H9 (cell line): ENCODE measurements around the gene SLC47A2. TPM values are rescaled to one million over a fixed set of nuclear protein-coding genes. Genes with fewer than 3 reads are reported as not detected.

ENCODE experiments used
- DNase-seq: peaks from one replicate; pipeline ENCODE4 v3.0.0-alpha.2; 2017
- H2AFZ ChIP-seq: one replicate; pipeline ENCODE4 v1.6.1; 2013; ENCODE audit warnings: mild to moderate bottlenecking, low read length, control low read depth, moderate library complexity
- H2AK5ac ChIP-seq: 2 replicates; pipeline ENCODE4 v1.6.1; 2013; ENCODE audit warnings: low read length, control low read depth, mixed read lengths; ENCODE audit not compliant: insufficient read length
- H2BK120ac ChIP-seq: one replicate; pipeline ENCODE4 v1.6.1; 2013; ENCODE audit warnings: low read depth, mild to moderate bottlenecking, low read length, control low read depth, inconsistent platforms; ENCODE audit not compliant: poor library complexity, severe bottlenecking
- H2BK12ac ChIP-seq: 2 replicates; pipeline ENCODE4 v1.6.1; 2013; ENCODE audit warnings: low read length, control low read depth, mixed read lengths, low read depth; ENCODE audit not compliant: insufficient read length
- H2BK15ac ChIP-seq: 2 replicates; pipeline ENCODE4 v1.6.1; 2013; ENCODE audit warnings: low read depth, low read length, control low read depth
- H2BK20ac ChIP-seq: one replicate; pipeline ENCODE4 v1.6.1; 2013; ENCODE audit warnings: low read depth, mild to moderate bottlenecking, low read length, control low read depth, inconsistent platforms; ENCODE audit not compliant: poor library complexity, severe bottlenecking
- H2BK5ac ChIP-seq: 2 replicates; pipeline ENCODE4 v1.6.1; 2013; ENCODE audit warnings: low read length, control low read depth, mixed read lengths; ENCODE audit not compliant: insufficient read length
- H3K14ac ChIP-seq: 2 replicates; pipeline ENCODE4 v1.6.1; 2013; ENCODE audit warnings: low read length, control low read depth; ENCODE audit not compliant: insufficient read depth
- H3K18ac ChIP-seq: 2 replicates; pipeline ENCODE4 v1.6.1; 2013; ENCODE audit warnings: low read depth, mild to moderate bottlenecking, mixed read lengths, low read length, control low read depth; ENCODE audit not compliant: insufficient read length
- H3K23ac ChIP-seq: 2 replicates; pipeline ENCODE4 v1.6.1; 2013; ENCODE audit warnings: low read length, control low read depth, mixed read lengths, low read depth; ENCODE audit not compliant: insufficient read length
- H3K23me2 ChIP-seq: 2 replicates; pipeline ENCODE4 v1.6.1; 2013; ENCODE audit warnings: low read depth, mild to moderate bottlenecking, mixed read lengths, low read length, control low read depth; ENCODE audit not compliant: insufficient read length, poor library complexity, severe bottlenecking
- H3K27ac ChIP-seq: 2 replicates; pipeline ENCODE4 v1.5.1; 2013; ENCODE audit warnings: low read length, control low read depth, mixed read lengths, low read depth; ENCODE audit not compliant: insufficient read length
- H3K27me3 ChIP-seq: 2 replicates; pipeline ENCODE4 v1.6.1; 2013; ENCODE audit warnings: low read length, control low read depth, inconsistent platforms; ENCODE audit not compliant: insufficient read depth
- H3K4ac ChIP-seq: 2 replicates; pipeline ENCODE4 v1.6.1; 2013; ENCODE audit warnings: low read depth, mild to moderate bottlenecking, control low read depth, inconsistent platforms, low read length, moderate library complexity
- H3K4me1 ChIP-seq: 2 replicates; pipeline ENCODE4 v1.6.1; 2013; ENCODE audit warnings: low read length, control low read depth, inconsistent platforms; ENCODE audit not compliant: insufficient read depth
- H3K4me2 ChIP-seq: 2 replicates; pipeline ENCODE4 v1.6.1; 2013; ENCODE audit warnings: low read length, control low read depth, mixed read lengths; ENCODE audit not compliant: insufficient read length, insufficient read depth
- H3K56ac ChIP-seq: 2 replicates; pipeline ENCODE4 v1.6.1; 2013; ENCODE audit warnings: low read depth, mild to moderate bottlenecking, mixed read lengths, low read length, control low read depth; ENCODE audit not compliant: insufficient read length
- H3K79me1 ChIP-seq: 2 replicates; pipeline ENCODE4 v1.6.1; 2013; ENCODE audit warnings: low read depth, mild to moderate bottlenecking, moderate library complexity, low read length, control low read depth, inconsistent platforms; ENCODE audit not compliant: insufficient read depth, poor library complexity, severe bottlenecking
- H3K79me2 ChIP-seq: 2 replicates; pipeline ENCODE4 v1.6.1; 2013; ENCODE audit warnings: low read length, control low read depth, inconsistent platforms; ENCODE audit not compliant: insufficient read depth
- H3K9ac ChIP-seq: 2 replicates; pipeline ENCODE4 v1.6.1; 2013; ENCODE audit warnings: low read length, control low read depth, mixed read lengths; ENCODE audit not compliant: insufficient read length; ENCODE audit errors: extremely low read depth
- H3K9me3 ChIP-seq: one replicate; pipeline ENCODE4 v1.6.1; 2013; ENCODE audit warnings: low read depth, low read length, inconsistent platforms; ENCODE audit not compliant: control insufficient read depth
- H3T11ph ChIP-seq: one replicate; pipeline ENCODE4 v1.6.1; 2013; ENCODE audit warnings: mild to moderate bottlenecking, low read length, control low read depth, inconsistent platforms
- H4K20me1 ChIP-seq: one replicate; pipeline ENCODE4 v1.6.1; 2013; ENCODE audit not compliant: control insufficient read depth, insufficient read length, insufficient read depth
- H4K5ac ChIP-seq: 2 replicates; pipeline ENCODE4 v1.6.1; 2013; ENCODE audit warnings: low read depth, mild to moderate bottlenecking, mixed read lengths, low read length, control low read depth; ENCODE audit not compliant: insufficient read length
- H4K8ac ChIP-seq: replicated peaks from 2 replicates; pipeline ENCODE4 v1.6.1; 2013; ENCODE audit warnings: low read length, control low read depth, mixed read lengths, low read depth; ENCODE audit not compliant: insufficient read length
- H4K91ac ChIP-seq: 2 replicates; pipeline ENCODE4 v1.6.1; 2013; ENCODE audit warnings: low read depth, mild to moderate bottlenecking, moderate library complexity, mixed read lengths, low read length, control low read depth; ENCODE audit not compliant: insufficient read length
- H3K27ac Mint-ChIP-seq, 3 experiments: 2 replicates in 2 of 3; 3 replicates in 1 of 3; pipeline ENCODE4 v1.8.0; 2020 to 2021; ENCODE audit warnings: mixed read lengths in 3 of 3, mild to moderate bottlenecking in 1 of 3, moderate library complexity in 1 of 3
- H3K27me3 Mint-ChIP-seq: 2 replicates; pipeline ENCODE4 v1.8.0; 2021; ENCODE audit warnings: low read depth, mild to moderate bottlenecking, moderate library complexity, mixed read lengths
- H3K36me3 Mint-ChIP-seq, 3 experiments: 2 replicates in 2 of 3; 3 replicates in 1 of 3; pipeline ENCODE4 v1.8.0; 2020 to 2021; ENCODE audit warnings: low read depth in 3 of 3, mixed read lengths in 3 of 3; ENCODE audit not compliant: insufficient read depth in 1 of 3
- H3K4me1 Mint-ChIP-seq, 2 experiments: 2 replicates each; pipeline ENCODE4 v1.8.0; 2020; ENCODE audit warnings: mixed read lengths in 2 of 2
- H3K4me3 Mint-ChIP-seq, 2 experiments: 2 replicates in 1 of 2; 3 replicates in 1 of 2; pipeline ENCODE4 v1.8.0; 2020 to 2021; ENCODE audit warnings: mild to moderate bottlenecking in 2 of 2, mixed read lengths in 2 of 2, moderate library complexity in 1 of 2
- H3K9me3 Mint-ChIP-seq, 2 experiments: 2 replicates in 1 of 2; 3 replicates in 1 of 2; pipeline ENCODE4 v1.8.0; 2020; ENCODE audit warnings: mild to moderate bottlenecking in 2 of 2, mixed read lengths in 2 of 2, moderate library complexity in 1 of 2
- CTCF ChIP-seq: fragments of 200-600 bp; sonication (generic); conservative IDR thresholded peaks from 3 replicates; pipeline ENCODE4 v1.8.0; 2021; ENCODE audit warnings: antibody characterized with exemption, mild to moderate bottlenecking
- WGBS: extraction: QIAGEN DNeasy Blood & Tissue Kit; methylation state at CpG from one replicate; pipeline ENCODE4 v1.1.7; 2013; ENCODE audit warnings: missing lambda C conversion rate, low lambda C conversion rate, mixed read lengths; ENCODE audit not compliant: insufficient read length; ENCODE audit errors: extremely low coverage; 5-methylcytosine and 5-hydroxymethylcytosine counted together
- total RNA-seq: library from RNA; stranded (reverse); gene quantifications from 2 replicates; pipeline ENCODE4 v1.2.1, GENCODE V29; 2021

Gene SLC47A2
- total RNA-seq, 1 experiment from 2014 or later: not detected

DNA sequence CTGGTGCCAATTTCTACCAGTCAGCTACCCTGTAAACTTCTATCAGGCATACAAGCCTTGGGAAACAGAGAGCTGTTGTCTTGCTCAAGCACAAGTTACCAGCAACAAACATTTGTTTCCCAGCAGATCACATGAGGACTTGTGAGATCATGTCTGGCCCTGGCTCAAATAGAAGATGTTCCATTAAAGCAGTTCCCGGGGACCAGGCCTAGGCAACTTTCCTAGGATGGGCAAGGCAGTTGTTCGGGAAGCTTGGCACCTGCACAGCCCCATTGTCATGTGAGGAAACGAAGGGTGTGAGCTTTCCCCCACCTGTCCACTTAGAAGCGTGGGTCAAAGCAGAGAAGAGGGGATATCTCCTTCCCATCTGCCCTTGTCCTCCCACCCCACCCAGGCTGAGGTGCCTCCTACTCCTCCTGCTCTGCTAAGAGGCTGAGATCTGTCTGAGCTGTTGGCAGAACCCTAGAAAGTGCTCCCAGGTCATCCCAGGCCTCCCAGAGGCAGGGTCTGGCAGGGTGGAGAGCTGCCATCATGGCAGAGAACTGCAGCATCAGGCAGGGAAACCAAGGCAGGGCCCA, 11.2 kb upstream of the SLC47A2 start:
- Histone ChIP-seq H3K56ac (no peak overlapping the region), H3K27ac (no peak overlapping the region), H3K9me3 (no peaks in the 10 kb centered on the region), H2BK12ac (no peak overlapping the region), H2AFZ (no peak overlapping the region), H3K79me1 (no peaks in the 10 kb centered on the region), H4K91ac (no peak overlapping the region), H3K79me2 (no peaks in the 10 kb centered on the region), H3T11ph (no peak overlapping the region), H3K23me2 (no peaks in the 10 kb centered on the region), H4K20me1 (no peaks in the 10 kb centered on the region), H2BK20ac (no peak overlapping the region), H4K8ac (no peak overlapping the region), H3K27me3 (no peaks in the 10 kb centered on the region), H3K9ac (no peak overlapping the region), H2AK5ac (no peak overlapping the region), H3K4ac (no peak overlapping the region), H3K4me2 (no peak overlapping the region), H4K5ac (no peak overlapping the region), H3K18ac (no peak overlapping the region), H2BK120ac (no peak overlapping the region), H2BK5ac (no peak overlapping the region), H3K4me1 (no peaks in the 10 kb centered on the region), H3K23ac (no peak overlapping the region), H3K14ac (no peak overlapping the region), H2BK15ac (no peak overlapping the region)
- Mint-ChIP-seq H3K27me3 (peaks cover 4% of the 10 kb centered on the region), H3K9me3 (no peaks in the 10 kb centered on the region), H3K4me1 (no peaks in the 10 kb centered on the region), H3K4me3 (no peak overlapping the region), H3K27ac (no peak overlapping the region), H3K36me3 (no peaks in the 10 kb centered on the region)
- TF ChIP-seq CTCF: no peak
- no CpG with 5 or more reads among the region's 4 CpGs for WGBS
- no peak for DNase-seq
